Measurements from ENCODE around the gene CHID1. TPM values are rescaled to one million over a fixed set of nuclear protein-coding genes. Genes with fewer than 3 reads are reported as not detected.

Gene CHID1
- total RNA-seq, 1 donor from 2014 or later, result 69.4 TPM

- no peak for TF ChIP-seq CTCF (IDR thresholded peaks at IDR 0.05)
- Histone ChIP-seq H3K4me1 (no peaks in the 10 kb centered on the region), H3K27me3 (no peaks in the 10 kb centered on the region), H3K36me3 (peaks cover 9 to 26% of the 10 kb centered on the region in 2 donors), H3K27ac (no peak overlapping the region), H3K4me3 (no peak overlapping the region), H3K9me3 (no peaks in the 10 kb centered on the region)
- DNase-seq (ENCODE audit: low spot score in 2 of 2), result no peak
- intact Hi-C loops (cut with DNase I), result no loop called here
These were observed 44.8 kb upstream of the CHID1 start for GRCh38 chr11:955154-956063.

- intact Hi-C loops (cut with DNase I), result no loop called here
- H3K4me1 ChIP-seq, result no peaks in the 10 kb centered on the region
These were observed 44.0 kb upstream of the CHID1 start for GRCh38 chr11:954392-955153.

GRCh38 chr11:953512-953911 lies 42.9 kb upstream of the CHID1 start:
- no peaks in the 10 kb centered on the region for H3K4me1 ChIP-seq
- H3K4me3 ChIP-seq, result no peak overlapping the region
- TF ChIP-seq CTCF (IDR thresholded peaks at IDR 0.05), result no peak
- no peaks in the 10 kb centered on the region for H3K27me3 ChIP-seq
- no peaks in the 10 kb centered on the region for H3K9me3 ChIP-seq
- no peak for DNase-seq (ENCODE audit: low spot score in 2 of 2)
- peaks cover 0 to 20% of the 10 kb centered on the region in 2 donors for H3K36me3 ChIP-seq
- H3K27ac ChIP-seq, result no peak overlapping the region
- intact Hi-C loops (cut with DNase I), result no loop called here

More at GRCh38 chr11:954392-955153, 44.0 kb upstream of the CHID1 start:
- Histone ChIP-seq H3K9me3 (no peaks in the 10 kb centered on the region), H3K27me3 (no peaks in the 10 kb centered on the region), H3K36me3 (peaks cover 3 to 20% of the 10 kb centered on the region in 2 donors), H3K27ac (no peak overlapping the region), H3K4me3 (no peak overlapping the region)
- DNase-seq (ENCODE audit: low spot score in 2 of 2), result no peak
- TF ChIP-seq CTCF (IDR thresholded peaks at IDR 0.05), result no peak

GRCh38 chr11:952406-953385 lies 42.1 kb upstream of the CHID1 start:
- Histone ChIP-seq H3K27me3 (no peaks in the 10 kb centered on the region), H3K27ac (no peak overlapping the region), H3K4me3 (no peak overlapping the region), H3K9me3 (no peaks in the 10 kb centered on the region), H3K4me1 (no peaks in the 10 kb centered on the region), H3K36me3 (peaks cover 0 to 20% of the 10 kb centered on the region in 2 donors)
- intact Hi-C loops (cut with DNase I), result no loop called here
- no peak for DNase-seq (ENCODE audit: low spot score in 2 of 2)
- no peak for TF ChIP-seq CTCF (IDR thresholded peaks at IDR 0.05)

DNA sequence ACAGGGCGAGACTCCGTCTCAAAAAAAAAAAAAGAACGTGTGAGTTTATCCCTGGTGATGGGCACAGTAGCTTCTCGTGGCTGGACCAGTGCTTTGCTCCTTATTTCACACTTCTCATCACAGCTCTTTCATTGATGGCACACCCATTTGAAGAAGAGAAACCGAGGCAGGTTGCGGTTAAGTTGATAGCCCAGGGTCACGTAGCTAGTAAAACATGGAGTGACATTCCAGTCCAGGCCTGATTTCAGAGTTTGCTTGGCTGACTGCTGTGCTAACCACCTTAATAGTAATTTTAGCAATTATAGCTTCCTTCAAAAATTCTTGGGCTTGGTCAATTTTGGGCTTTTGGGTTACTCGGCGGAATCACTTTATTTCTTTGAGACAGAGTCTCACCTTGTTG lies 40.9 kb upstream of the CHID1 start:
- intact Hi-C loops (cut with DNase I), result no loop called here
- no peaks in the 10 kb centered on the region for H3K9me3 ChIP-seq
- peaks cover 5 to 17% of the 10 kb centered on the region in 2 donors for H3K36me3 ChIP-seq
- no peak overlapping the region for H3K27ac ChIP-seq
- H3K4me3 ChIP-seq, result no peak overlapping the region
- no peak for DNase-seq (ENCODE audit: low spot score in 2 of 2)
- TF ChIP-seq CTCF (IDR thresholded peaks at IDR 0.05), result no peak
- H3K27me3 ChIP-seq, result no peaks in the 10 kb centered on the region
- no peaks in the 10 kb centered on the region for H3K4me1 ChIP-seq

Measured in ascending aorta (tissue), 2 donors.